H9 (cell line): ENCODE measurements around the gene CCS. TPM values are rescaled to one million over a fixed set of nuclear protein-coding genes. Genes with fewer than 3 reads are reported as not detected.

Source experiments
- DNase-seq: peaks from one replicate; pipeline ENCODE4 v3.0.0-alpha.2; 2017
- H2AFZ ChIP-seq: one replicate; pipeline ENCODE4 v1.6.1; 2013; ENCODE audit warnings: mild to moderate bottlenecking, low read length, control low read depth, moderate library complexity
- H2AK5ac ChIP-seq: 2 replicates; pipeline ENCODE4 v1.6.1; 2013; ENCODE audit warnings: low read length, control low read depth, mixed read lengths; ENCODE audit not compliant: insufficient read length
- H2BK120ac ChIP-seq: one replicate; pipeline ENCODE4 v1.6.1; 2013; ENCODE audit warnings: low read depth, mild to moderate bottlenecking, low read length, control low read depth, inconsistent platforms; ENCODE audit not compliant: poor library complexity, severe bottlenecking
- H2BK12ac ChIP-seq: 2 replicates; pipeline ENCODE4 v1.6.1; 2013; ENCODE audit warnings: low read length, control low read depth, mixed read lengths, low read depth; ENCODE audit not compliant: insufficient read length
- H2BK15ac ChIP-seq: 2 replicates; pipeline ENCODE4 v1.6.1; 2013; ENCODE audit warnings: low read depth, low read length, control low read depth
- H2BK20ac ChIP-seq: one replicate; pipeline ENCODE4 v1.6.1; 2013; ENCODE audit warnings: low read depth, mild to moderate bottlenecking, low read length, control low read depth, inconsistent platforms; ENCODE audit not compliant: poor library complexity, severe bottlenecking
- H2BK5ac ChIP-seq: 2 replicates; pipeline ENCODE4 v1.6.1; 2013; ENCODE audit warnings: low read length, control low read depth, mixed read lengths; ENCODE audit not compliant: insufficient read length
- H3K14ac ChIP-seq: 2 replicates; pipeline ENCODE4 v1.6.1; 2013; ENCODE audit warnings: low read length, control low read depth; ENCODE audit not compliant: insufficient read depth
- H3K18ac ChIP-seq: 2 replicates; pipeline ENCODE4 v1.6.1; 2013; ENCODE audit warnings: low read depth, mild to moderate bottlenecking, mixed read lengths, low read length, control low read depth; ENCODE audit not compliant: insufficient read length
- H3K23ac ChIP-seq: 2 replicates; pipeline ENCODE4 v1.6.1; 2013; ENCODE audit warnings: low read length, control low read depth, mixed read lengths, low read depth; ENCODE audit not compliant: insufficient read length
- H3K23me2 ChIP-seq: 2 replicates; pipeline ENCODE4 v1.6.1; 2013; ENCODE audit warnings: low read depth, mild to moderate bottlenecking, mixed read lengths, low read length, control low read depth; ENCODE audit not compliant: insufficient read length, poor library complexity, severe bottlenecking
- H3K27ac ChIP-seq: 2 replicates; pipeline ENCODE4 v1.5.1; 2013; ENCODE audit warnings: low read length, control low read depth, mixed read lengths, low read depth; ENCODE audit not compliant: insufficient read length
- H3K27me3 ChIP-seq: 2 replicates; pipeline ENCODE4 v1.6.1; 2013; ENCODE audit warnings: low read length, control low read depth, inconsistent platforms; ENCODE audit not compliant: insufficient read depth
- H3K4ac ChIP-seq: 2 replicates; pipeline ENCODE4 v1.6.1; 2013; ENCODE audit warnings: low read depth, mild to moderate bottlenecking, control low read depth, inconsistent platforms, low read length, moderate library complexity
- H3K4me1 ChIP-seq: 2 replicates; pipeline ENCODE4 v1.6.1; 2013; ENCODE audit warnings: low read length, control low read depth, inconsistent platforms; ENCODE audit not compliant: insufficient read depth
- H3K4me2 ChIP-seq: 2 replicates; pipeline ENCODE4 v1.6.1; 2013; ENCODE audit warnings: low read length, control low read depth, mixed read lengths; ENCODE audit not compliant: insufficient read length, insufficient read depth
- H3K56ac ChIP-seq: 2 replicates; pipeline ENCODE4 v1.6.1; 2013; ENCODE audit warnings: low read depth, mild to moderate bottlenecking, mixed read lengths, low read length, control low read depth; ENCODE audit not compliant: insufficient read length
- H3K79me1 ChIP-seq: 2 replicates; pipeline ENCODE4 v1.6.1; 2013; ENCODE audit warnings: low read depth, mild to moderate bottlenecking, moderate library complexity, low read length, control low read depth, inconsistent platforms; ENCODE audit not compliant: insufficient read depth, poor library complexity, severe bottlenecking
- H3K79me2 ChIP-seq: 2 replicates; pipeline ENCODE4 v1.6.1; 2013; ENCODE audit warnings: low read length, control low read depth, inconsistent platforms; ENCODE audit not compliant: insufficient read depth
- H3K9ac ChIP-seq: 2 replicates; pipeline ENCODE4 v1.6.1; 2013; ENCODE audit warnings: low read length, control low read depth, mixed read lengths; ENCODE audit not compliant: insufficient read length; ENCODE audit errors: extremely low read depth
- H3K9me3 ChIP-seq: one replicate; pipeline ENCODE4 v1.6.1; 2013; ENCODE audit warnings: low read depth, low read length, inconsistent platforms; ENCODE audit not compliant: control insufficient read depth
- H3T11ph ChIP-seq: one replicate; pipeline ENCODE4 v1.6.1; 2013; ENCODE audit warnings: mild to moderate bottlenecking, low read length, control low read depth, inconsistent platforms
- H4K20me1 ChIP-seq: one replicate; pipeline ENCODE4 v1.6.1; 2013; ENCODE audit not compliant: control insufficient read depth, insufficient read length, insufficient read depth
- H4K5ac ChIP-seq: 2 replicates; pipeline ENCODE4 v1.6.1; 2013; ENCODE audit warnings: low read depth, mild to moderate bottlenecking, mixed read lengths, low read length, control low read depth; ENCODE audit not compliant: insufficient read length
- H4K8ac ChIP-seq: replicated peaks from 2 replicates; pipeline ENCODE4 v1.6.1; 2013; ENCODE audit warnings: low read length, control low read depth, mixed read lengths, low read depth; ENCODE audit not compliant: insufficient read length
- H4K91ac ChIP-seq: 2 replicates; pipeline ENCODE4 v1.6.1; 2013; ENCODE audit warnings: low read depth, mild to moderate bottlenecking, moderate library complexity, mixed read lengths, low read length, control low read depth; ENCODE audit not compliant: insufficient read length
- H3K27ac Mint-ChIP-seq, 3 experiments: 2 replicates in 2 of 3; 3 replicates in 1 of 3; pipeline ENCODE4 v1.8.0; 2020 to 2021; ENCODE audit warnings: mixed read lengths in 3 of 3, mild to moderate bottlenecking in 1 of 3, moderate library complexity in 1 of 3
- H3K27me3 Mint-ChIP-seq: 2 replicates; pipeline ENCODE4 v1.8.0; 2021; ENCODE audit warnings: low read depth, mild to moderate bottlenecking, moderate library complexity, mixed read lengths
- H3K36me3 Mint-ChIP-seq, 3 experiments: 2 replicates in 2 of 3; 3 replicates in 1 of 3; pipeline ENCODE4 v1.8.0; 2020 to 2021; ENCODE audit warnings: low read depth in 3 of 3, mixed read lengths in 3 of 3; ENCODE audit not compliant: insufficient read depth in 1 of 3
- H3K4me1 Mint-ChIP-seq, 2 experiments: 2 replicates each; pipeline ENCODE4 v1.8.0; 2020; ENCODE audit warnings: mixed read lengths in 2 of 2
- H3K4me3 Mint-ChIP-seq, 2 experiments: 2 replicates in 1 of 2; 3 replicates in 1 of 2; pipeline ENCODE4 v1.8.0; 2020 to 2021; ENCODE audit warnings: mild to moderate bottlenecking in 2 of 2, mixed read lengths in 2 of 2, moderate library complexity in 1 of 2
- H3K9me3 Mint-ChIP-seq, 2 experiments: 2 replicates in 1 of 2; 3 replicates in 1 of 2; pipeline ENCODE4 v1.8.0; 2020; ENCODE audit warnings: mild to moderate bottlenecking in 2 of 2, mixed read lengths in 2 of 2, moderate library complexity in 1 of 2
- CTCF ChIP-seq: fragments of 200-600 bp; sonication (generic); conservative IDR thresholded peaks from 3 replicates; pipeline ENCODE4 v1.8.0; 2021; ENCODE audit warnings: antibody characterized with exemption, mild to moderate bottlenecking
- WGBS: extraction: QIAGEN DNeasy Blood & Tissue Kit; methylation state at CpG from one replicate; pipeline ENCODE4 v1.1.7; 2013; ENCODE audit warnings: missing lambda C conversion rate, low lambda C conversion rate, mixed read lengths; ENCODE audit not compliant: insufficient read length; ENCODE audit errors: extremely low coverage; 5-methylcytosine and 5-hydroxymethylcytosine counted together
- total RNA-seq: library from RNA; stranded (reverse); gene quantifications from 2 replicates; pipeline ENCODE4 v1.2.1, GENCODE V29; 2021

The CCS gene
- total RNA-seq, 1 experiment from 2014 or later: 61.1 TPM

GRCh38 chr11:66626926-66627325, 33.9 kb downstream of the CCS start:
- no peak overlapping the region for H2BK15ac ChIP-seq
- peaks cover under 1 to 4% of the 10 kb centered on the region in 2 experiments; a peak in 2 of 4 replicates for H3K4me1 Mint-ChIP-seq
- no peaks in the 10 kb centered on the region for H3K4me1 ChIP-seq
- no peak overlapping the region for H3T11ph ChIP-seq
- H3K4me2 ChIP-seq: no peak overlapping the region
- H3K18ac ChIP-seq: no peak overlapping the region
- H3K56ac ChIP-seq: no peak overlapping the region
- H4K91ac ChIP-seq: no peak overlapping the region
- H4K20me1 ChIP-seq: peaks cover 4% of the 10 kb centered on the region
- H2AFZ ChIP-seq: no peak overlapping the region
- H3K27ac ChIP-seq: no peak overlapping the region
- no peaks in the 10 kb centered on the region for H3K23me2 ChIP-seq
- no peak overlapping the region for H3K14ac ChIP-seq
- no peak overlapping the region for H3K23ac ChIP-seq
- H3K4me3 Mint-ChIP-seq: no peak overlapping the region
- no peak overlapping the region for H2BK20ac ChIP-seq
- no peak overlapping the region for H2BK120ac ChIP-seq
- no peak overlapping the region for H4K8ac ChIP-seq
- no peaks in the 10 kb centered on the region for H3K27me3 ChIP-seq
- no peak overlapping the region for H2AK5ac ChIP-seq
- no peaks in the 10 kb centered on the region for H3K9me3 ChIP-seq
- no peak for DNase-seq
- no peak overlapping the region for H2BK12ac ChIP-seq
- no peak for TF ChIP-seq CTCF
- no peaks in the 10 kb centered on the region; a peak in 1 of 5 replicates for H3K9me3 Mint-ChIP-seq
- H3K36me3 Mint-ChIP-seq: peaks cover 63 to 87% (median 87%) of the 10 kb centered on the region in 3 experiments
- no peak overlapping the region; a peak in 1 of 7 replicates for H3K27ac Mint-ChIP-seq
- peaks cover 60% of the 10 kb centered on the region; the same call in 1 of the 2 replicates for H3K79me2 ChIP-seq
- no peak overlapping the region for H3K4ac ChIP-seq
- no CpG with 5 or more reads among the region's 7 CpGs for WGBS
- no peak overlapping the region for H2BK5ac ChIP-seq
- H4K5ac ChIP-seq: no peak overlapping the region
- peaks cover 12% of the 10 kb centered on the region for H3K79me1 ChIP-seq
- no peak overlapping the region for H3K9ac ChIP-seq
- H3K27me3 Mint-ChIP-seq: no peaks in the 10 kb centered on the region
